HCT116 (cell line): ENCODE measurements around the gene CEP72. TPM values are rescaled to one million over a fixed set of nuclear protein-coding genes. Genes with fewer than 3 reads are reported as not detected.
A peak's percentile ranks its signal among the peaks of the same experiment; 100 is the strongest.

Experiments used
- ATAC-seq: fragments of 200-7000 bp; cut with Tn5 transposase; 2 replicates; pipeline ENCODE4 v1.9.1; 2020; ENCODE audit warnings: mild to moderate bottlenecking, moderate library complexity
- BruUV-seq: library from RNA; stranded (reverse); fragments of 400-500 nt; replicated peaks from 2 replicates; lab custom pipeline; 2021; lab: Mats Ljungman, UMichigan
- CTCF ChIA-PET: fragments of 300-600 bp; sonication (Branson Sonifier 250); formaldehyde crosslinking; loops from one replicate; lab custom pipeline; 2021; ENCODE audit warnings: antibody characterized with exemption; lab: Charles Lee
- POLR2A ChIA-PET: fragments of 300-600, 350-600 bp; sonication (Branson Sonifier 250); formaldehyde crosslinking; loops from one replicate; lab custom pipeline; 2021; ENCODE audit warnings: antibody characterized with exemption; lab: Charles Lee
- RAD21 ChIA-PET, 2 experiments: fragments of 300-600 bp; sonication (Branson Sonifier 250); formaldehyde crosslinking; loops; one replicate each; lab custom pipeline; 2023; ENCODE audit warnings: low total read pairs in 2 of 2; ENCODE audit not compliant: uncharacterized antibody in 2 of 2, unreplicated experiment in 2 of 2, low non-redundant PET in 1 of 2; lab: Charles Lee
- DNase-seq: peaks from one replicate; pipeline ENCODE4 v3.0.0-alpha.2; 2010; ENCODE audit warnings: low read depth, low spot score
- H2AFZ ChIP-seq: fragments of 200-600 bp; shearing (Covaris generic), sonication (generic); 2 replicates; pipeline ENCODE4 v1.6.1; 2017; ENCODE audit warnings: low read depth, mixed run types, mixed read lengths, antibody characterized with exemption, low read length; ENCODE audit not compliant: poor library complexity, severe bottlenecking
- H3K27ac ChIP-seq: 2 replicates; pipeline ENCODE4 v1.5.1; 2012; ENCODE audit warnings: low read depth, low read length
- H3K27me3 ChIP-seq: fragments of 200-600 bp; sonication (generic); 2 replicates; pipeline ENCODE4 v1.6.1; 2016; ENCODE audit warnings: mixed run types, low read length, mixed read lengths; ENCODE audit not compliant: insufficient read depth
- H3K36me3 ChIP-seq, 2 experiments: fragments of 200-500 bp in 1 of 2; fragments of 200-600 bp in 1 of 2; sonication (Bioruptor generic) in 1 of 2; sonication (generic) in 1 of 2; 2 replicates each; pipeline versions ENCODE4 v1.5.1 to v1.6.1; 2014 to 2016; ENCODE audit warnings: low read length in 2 of 2, inconsistent platforms in 1 of 2, mixed read lengths in 1 of 2, mixed run types in 1 of 2; ENCODE audit not compliant: insufficient read depth in 2 of 2, control insufficient read depth in 1 of 2
- H3K4me1 ChIP-seq, 2 experiments: fragments of 200-600 bp in 1 of 2; sonication (generic) in 1 of 2; 2 replicates each; pipeline versions ENCODE4 v1.5.1 to v1.6.1; 2012 to 2017; ENCODE audit warnings: low read length in 2 of 2, inconsistent platforms in 1 of 2, mild to moderate bottlenecking in 1 of 2, mixed read lengths in 1 of 2, mixed run types in 1 of 2, moderate library complexity in 1 of 2; ENCODE audit not compliant: insufficient read depth in 2 of 2, control insufficient read depth in 1 of 2
- H3K4me2 ChIP-seq: fragments of 200-600 bp; sonication (generic); 2 replicates; pipeline ENCODE4 v1.6.1; 2017; ENCODE audit warnings: mixed run types, low read length, mixed read lengths
- H3K4me3 ChIP-seq, 2 experiments: fragments of 200-600 bp in 1 of 2; sonication (generic) in 1 of 2; replicated peaks in 1 of 2; 2 replicates each; pipeline ENCODE4 v1.5.1; 2011 to 2016; ENCODE audit warnings: low read length in 2 of 2, control low read depth in 1 of 2, low read depth in 1 of 2, mild to moderate bottlenecking in 1 of 2, mixed read lengths in 1 of 2, mixed run types in 1 of 2
- H3K79me2 ChIP-seq: fragments of 200-600 bp; sonication (generic); 2 replicates; pipeline ENCODE4 v1.6.1; 2017; ENCODE audit warnings: mild to moderate bottlenecking, mixed run types, low read length, moderate library complexity, mixed read lengths; ENCODE audit not compliant: insufficient read depth
- H3K9ac ChIP-seq: fragments of 200-600 bp; sonication (generic); 2 replicates; pipeline ENCODE4 v1.6.1; 2016; ENCODE audit warnings: low read length, mixed read lengths
- H3K9me2 ChIP-seq: fragments of 200-600 bp; sonication (generic), shearing (Covaris generic); 2 replicates; pipeline ENCODE4 v1.6.1; 2017; ENCODE audit warnings: mixed run types, mild to moderate bottlenecking, moderate library complexity; ENCODE audit not compliant: insufficient read depth
- H3K9me3 ChIP-seq, 2 experiments: fragments of 200-500 bp in 1 of 2; fragments of 200-600 bp in 1 of 2; sonication (Bioruptor generic) in 1 of 2; sonication (generic) in 1 of 2; 2 replicates each; pipeline ENCODE4 v1.6.1; 2014 to 2017; ENCODE audit warnings: low read length in 2 of 2, mixed read lengths in 2 of 2, inconsistent platforms in 1 of 2, low read depth in 1 of 2, mild to moderate bottlenecking in 1 of 2, mixed run types in 1 of 2, moderate library complexity in 1 of 2; ENCODE audit not compliant: control insufficient read depth in 1 of 2, insufficient read depth in 1 of 2
- H4K20me1 ChIP-seq: fragments of 200-600 bp; sonication (generic), shearing (Covaris generic); 2 replicates; pipeline ENCODE4 v1.6.1; 2017; ENCODE audit warnings: mixed run types, mild to moderate bottlenecking, moderate library complexity; ENCODE audit not compliant: insufficient read depth
- CBX3 ChIP-seq: IDR thresholded peaks from 2 replicates; pipeline ENCODE4 v1.6.1; 2012; ENCODE audit warnings: low read depth
- CEBPB ChIP-seq: IDR thresholded peaks from 2 replicates; pipeline ENCODE4 v1.6.1; 2012; ENCODE audit warnings: low read depth
- EGR1 ChIP-seq: IDR thresholded peaks from 2 replicates; pipeline ENCODE4 v1.6.1; 2012; ENCODE audit warnings: low read depth
- ELF1 ChIP-seq: IDR thresholded peaks from 2 replicates; pipeline ENCODE4 v1.6.1; 2012; ENCODE audit warnings: low read depth, borderline replicate concordance
- EZH2 ChIP-seq: fragments of 200-600 bp; sonication (generic); IDR thresholded peaks from 2 replicates; pipeline ENCODE4 v1.6.1; 2017; ENCODE audit warnings: antibody characterized with exemption, mixed run types
- EZH2phosphoT487 ChIP-seq: fragments of 200-600 bp; IDR thresholded peaks from 2 replicates; pipeline ENCODE4 v1.6.1; 2018; ENCODE audit warnings: antibody characterized with exemption, borderline replicate concordance
- JUND ChIP-seq: IDR thresholded peaks from 2 replicates; pipeline ENCODE4 v1.6.1; 2012
- POLR2A ChIP-seq: IDR thresholded peaks from 2 replicates; pipeline ENCODE4 v1.7.0; 2011; ENCODE audit warnings: borderline replicate concordance; ENCODE audit not compliant: insufficient read depth, insufficient read length; ENCODE audit errors: extremely low read depth
- POLR2AphosphoS5 ChIP-seq: IDR thresholded peaks from 2 replicates; pipeline ENCODE4 v1.6.1; 2011; ENCODE audit warnings: mild to moderate bottlenecking, low read depth, low read length, moderate library complexity
- RAD21 ChIP-seq: IDR thresholded peaks from 2 replicates; pipeline ENCODE4 v1.6.1; 2012; ENCODE audit warnings: low read depth, mild to moderate bottlenecking
- SIN3A ChIP-seq: IDR thresholded peaks from 2 replicates; pipeline ENCODE4 v1.6.1; 2012; ENCODE audit warnings: low read depth
- SP1 ChIP-seq: IDR thresholded peaks from 2 replicates; pipeline ENCODE4 v1.6.1; 2012; ENCODE audit warnings: low read depth
- SRF ChIP-seq: IDR thresholded peaks from 2 replicates; pipeline ENCODE4 v1.6.1; 2012; ENCODE audit warnings: low read depth
- TCF7L2 ChIP-seq: IDR thresholded peaks from 2 replicates; pipeline ENCODE4 v1.7.0; 2011; ENCODE audit warnings: borderline replicate concordance, inconsistent platforms; ENCODE audit not compliant: insufficient read depth, insufficient read length; ENCODE audit errors: extremely low read depth
- ZNF274 ChIP-seq: fragments of 200-500 bp; sonication (Bioruptor generic); IDR thresholded peaks from 2 replicates; pipeline ENCODE4 v1.6.1; 2014; ENCODE audit warnings: mild to moderate bottlenecking, low read depth, low read length, inconsistent platforms
- intact Hi-C: fragments of 100-400 bp; cut with micrococcal nuclease; formaldehyde crosslinking; loops from 2 replicates; pipeline ENCODE4 v1.10.0; 2022
- total RNA-seq: library from RNA; stranded (reverse); gene quantifications from one replicate; pipeline ENCODE4 v1.2.1, GENCODE V29; 2021; ENCODE audit not compliant: unreplicated experiment
- TF ChIP-seq, protein P1 (sequence below): IDR thresholded peaks from 2 replicates; pipeline ENCODE4 v1.6.1; 2012; ENCODE audit warnings: low read depth
- TF ChIP-seq, protein P2 (sequence below): IDR thresholded peaks from 2 replicates; pipeline ENCODE4 v1.6.1; 2012
- TF ChIP-seq, protein P3 (sequence below): IDR thresholded peaks from 2 replicates; pipeline ENCODE4 v1.6.1; 2011; ENCODE audit warnings: mild to moderate bottlenecking, low read length, moderate library complexity; ENCODE audit not compliant: insufficient replicate concordance; ENCODE audit errors: extremely low read depth
- TF ChIP-seq, protein P4 (sequence below): IDR thresholded peaks from 2 replicates; pipeline ENCODE4 v1.6.1; 2012

CEP72 gene
- total RNA-seq, 1 experiment from 2014 or later = 25.6 TPM

DNA sequence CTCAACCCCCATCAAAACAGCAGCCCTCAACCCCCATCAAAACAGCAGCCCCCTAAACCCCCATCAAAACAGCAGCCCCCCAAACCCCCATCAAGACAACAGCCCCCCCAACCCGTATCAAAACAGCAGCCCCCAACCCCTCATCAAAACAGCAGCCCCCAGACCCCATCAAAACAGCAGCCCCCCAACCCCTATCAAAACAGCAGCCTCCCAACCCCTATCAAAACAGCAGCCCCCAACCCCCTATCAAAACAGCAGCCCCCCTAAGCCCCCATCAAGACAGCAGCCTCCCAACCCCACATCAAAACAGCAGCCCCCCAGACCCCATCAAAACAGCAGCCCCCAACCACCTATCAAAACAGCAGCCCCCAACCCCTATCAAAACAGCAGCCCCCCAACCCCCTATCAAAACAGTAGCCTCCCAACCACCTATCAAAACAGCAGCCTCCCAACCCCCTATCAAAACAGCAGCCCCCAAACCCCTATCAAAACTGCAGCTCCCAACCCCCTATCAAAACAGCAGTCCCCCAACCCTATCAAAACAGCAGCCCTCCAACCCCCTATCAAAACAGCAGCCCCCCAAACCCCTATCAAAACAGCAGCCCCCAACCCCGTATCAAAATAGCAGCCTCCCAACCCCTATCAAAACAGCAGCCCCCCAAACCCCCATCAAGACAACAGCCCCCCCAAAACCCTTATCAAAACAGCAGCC lies 79.8 kb downstream of the CEP72 start:
- Histone ChIP-seq H3K4me1 (peaks cover 0 to 7% of the 10 kb centered on the region in 2 experiments; a peak in 1 of 4 replicates), H3K27me3 (no peaks in the 10 kb centered on the region), H3K4me3 (peak overlapping the region; percentile 51 to 58), H3K27ac (no peak overlapping the region), H3K9me2 (no peaks in the 10 kb centered on the region), H3K9ac (no peak overlapping the region), H3K36me3 (no peaks in the 10 kb centered on the region), H3K79me2 (no peaks in the 10 kb centered on the region), H3K9me3 (no peaks in the 10 kb centered on the region), H2AFZ (no peak overlapping the region), H4K20me1 (no peaks in the 10 kb centered on the region), H3K4me2 (peak overlapping the region; percentile 82)
- TF ChIP-seq, protein P1, sequence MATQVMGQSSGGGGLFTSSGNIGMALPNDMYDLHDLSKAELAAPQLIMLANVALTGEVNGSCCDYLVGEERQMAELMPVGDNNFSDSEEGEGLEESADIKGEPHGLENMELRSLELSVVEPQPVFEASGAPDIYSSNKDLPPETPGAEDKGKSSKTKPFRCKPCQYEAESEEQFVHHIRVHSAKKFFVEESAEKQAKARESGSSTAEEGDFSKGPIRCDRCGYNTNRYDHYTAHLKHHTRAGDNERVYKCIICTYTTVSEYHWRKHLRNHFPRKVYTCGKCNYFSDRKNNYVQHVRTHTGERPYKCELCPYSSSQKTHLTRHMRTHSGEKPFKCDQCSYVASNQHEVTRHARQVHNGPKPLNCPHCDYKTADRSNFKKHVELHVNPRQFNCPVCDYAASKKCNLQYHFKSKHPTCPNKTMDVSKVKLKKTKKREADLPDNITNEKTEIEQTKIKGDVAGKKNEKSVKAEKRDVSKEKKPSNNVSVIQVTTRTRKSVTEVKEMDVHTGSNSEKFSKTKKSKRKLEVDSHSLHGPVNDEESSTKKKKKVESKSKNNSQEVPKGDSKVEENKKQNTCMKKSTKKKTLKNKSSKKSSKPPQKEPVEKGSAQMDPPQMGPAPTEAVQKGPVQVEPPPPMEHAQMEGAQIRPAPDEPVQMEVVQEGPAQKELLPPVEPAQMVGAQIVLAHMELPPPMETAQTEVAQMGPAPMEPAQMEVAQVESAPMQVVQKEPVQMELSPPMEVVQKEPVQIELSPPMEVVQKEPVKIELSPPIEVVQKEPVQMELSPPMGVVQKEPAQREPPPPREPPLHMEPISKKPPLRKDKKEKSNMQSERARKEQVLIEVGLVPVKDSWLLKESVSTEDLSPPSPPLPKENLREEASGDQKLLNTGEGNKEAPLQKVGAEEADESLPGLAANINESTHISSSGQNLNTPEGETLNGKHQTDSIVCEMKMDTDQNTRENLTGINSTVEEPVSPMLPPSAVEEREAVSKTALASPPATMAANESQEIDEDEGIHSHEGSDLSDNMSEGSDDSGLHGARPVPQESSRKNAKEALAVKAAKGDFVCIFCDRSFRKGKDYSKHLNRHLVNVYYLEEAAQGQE = no peak
- TF ChIP-seq RAD21 = no peak
- TF ChIP-seq CEBPB = no peak
- TF ChIP-seq SIN3A = no peak
- no peak for TF ChIP-seq POLR2A
- TF ChIP-seq CBX3 = no peak
- no peak for TF ChIP-seq ZNF274
- no peak for TF ChIP-seq EZH2
- no peak for TF ChIP-seq ELF1
- no peak for TF ChIP-seq JUND
- TF ChIP-seq SP1 = no peak
- TF ChIP-seq, protein P2, sequence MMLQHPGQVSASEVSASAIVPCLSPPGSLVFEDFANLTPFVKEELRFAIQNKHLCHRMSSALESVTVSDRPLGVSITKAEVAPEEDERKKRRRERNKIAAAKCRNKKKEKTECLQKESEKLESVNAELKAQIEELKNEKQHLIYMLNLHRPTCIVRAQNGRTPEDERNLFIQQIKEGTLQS = no peak
- no peak for TF ChIP-seq TCF7L2
- TF ChIP-seq, protein P3, sequence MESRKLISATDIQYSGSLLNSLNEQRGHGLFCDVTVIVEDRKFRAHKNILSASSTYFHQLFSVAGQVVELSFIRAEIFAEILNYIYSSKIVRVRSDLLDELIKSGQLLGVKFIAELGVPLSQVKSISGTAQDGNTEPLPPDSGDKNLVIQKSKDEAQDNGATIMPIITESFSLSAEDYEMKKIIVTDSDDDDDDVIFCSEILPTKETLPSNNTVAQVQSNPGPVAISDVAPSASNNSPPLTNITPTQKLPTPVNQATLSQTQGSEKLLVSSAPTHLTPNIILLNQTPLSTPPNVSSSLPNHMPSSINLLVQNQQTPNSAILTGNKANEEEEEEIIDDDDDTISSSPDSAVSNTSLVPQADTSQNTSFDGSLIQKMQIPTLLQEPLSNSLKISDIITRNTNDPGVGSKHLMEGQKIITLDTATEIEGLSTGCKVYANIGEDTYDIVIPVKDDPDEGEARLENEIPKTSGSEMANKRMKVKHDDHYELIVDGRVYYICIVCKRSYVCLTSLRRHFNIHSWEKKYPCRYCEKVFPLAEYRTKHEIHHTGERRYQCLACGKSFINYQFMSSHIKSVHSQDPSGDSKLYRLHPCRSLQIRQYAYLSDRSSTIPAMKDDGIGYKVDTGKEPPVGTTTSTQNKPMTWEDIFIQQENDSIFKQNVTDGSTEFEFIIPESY = no peak
- TF ChIP-seq EZH2phosphoT487 = no peak
- no peak for TF ChIP-seq SRF
- no peak for TF ChIP-seq EGR1
- TF ChIP-seq, protein P4, sequence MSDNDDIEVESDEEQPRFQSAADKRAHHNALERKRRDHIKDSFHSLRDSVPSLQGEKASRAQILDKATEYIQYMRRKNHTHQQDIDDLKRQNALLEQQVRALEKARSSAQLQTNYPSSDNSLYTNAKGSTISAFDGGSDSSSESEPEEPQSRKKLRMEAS = no peak
- TF ChIP-seq POLR2AphosphoS5 = no peak
- CTCF ChIA-PET = no interaction called here
- DNase-seq (no peak), ATAC-seq (no peak)
- POLR2A ChIA-PET = no interaction called here
- intact Hi-C loops = no loop called here
- BruUV-seq = no TSS peak
- RAD21 ChIA-PET = no interaction called here
